ENCODE measurements around the gene DNAH14.
"Not testable (repeated sequence)": the region's sequence is repeated elsewhere in the genome, so short reads cannot be mapped to it uniquely, and the experiment has no call there.

Gene DNAH14

DNA sequence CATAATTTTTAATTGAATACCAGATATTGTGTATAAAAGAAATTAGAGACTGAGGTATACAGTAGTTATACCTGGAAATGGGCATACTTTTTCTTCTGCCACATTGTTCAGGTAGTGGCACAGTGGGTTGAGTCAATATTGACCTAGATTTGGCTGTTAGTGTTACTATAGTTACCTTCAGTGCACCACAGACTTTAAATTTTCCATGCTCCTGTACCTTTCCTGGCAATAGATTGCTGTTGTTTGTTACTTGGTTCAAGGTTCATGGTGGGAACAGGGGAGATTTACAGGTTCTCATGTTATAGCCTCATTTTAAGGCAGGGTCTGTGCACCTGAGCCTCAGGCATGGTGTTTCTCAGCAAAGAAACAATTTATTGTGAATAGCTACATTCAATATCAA lies 279.7 kb downstream of the DNAH14 start:
- no peak overlapping the region for H3K4me3 ChIP-seq (ENCODE audit: low read depth, low read length)
- TF ChIP-seq, protein P1, sequence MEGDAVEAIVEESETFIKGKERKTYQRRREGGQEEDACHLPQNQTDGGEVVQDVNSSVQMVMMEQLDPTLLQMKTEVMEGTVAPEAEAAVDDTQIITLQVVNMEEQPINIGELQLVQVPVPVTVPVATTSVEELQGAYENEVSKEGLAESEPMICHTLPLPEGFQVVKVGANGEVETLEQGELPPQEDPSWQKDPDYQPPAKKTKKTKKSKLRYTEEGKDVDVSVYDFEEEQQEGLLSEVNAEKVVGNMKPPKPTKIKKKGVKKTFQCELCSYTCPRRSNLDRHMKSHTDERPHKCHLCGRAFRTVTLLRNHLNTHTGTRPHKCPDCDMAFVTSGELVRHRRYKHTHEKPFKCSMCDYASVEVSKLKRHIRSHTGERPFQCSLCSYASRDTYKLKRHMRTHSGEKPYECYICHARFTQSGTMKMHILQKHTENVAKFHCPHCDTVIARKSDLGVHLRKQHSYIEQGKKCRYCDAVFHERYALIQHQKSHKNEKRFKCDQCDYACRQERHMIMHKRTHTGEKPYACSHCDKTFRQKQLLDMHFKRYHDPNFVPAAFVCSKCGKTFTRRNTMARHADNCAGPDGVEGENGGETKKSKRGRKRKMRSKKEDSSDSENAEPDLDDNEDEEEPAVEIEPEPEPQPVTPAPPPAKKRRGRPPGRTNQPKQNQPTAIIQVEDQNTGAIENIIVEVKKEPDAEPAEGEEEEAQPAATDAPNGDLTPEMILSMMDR (IDR thresholded peaks at IDR 0.05; ENCODE audit: low read depth, low read length, missing control alignments): no peak
- DNase-seq (ENCODE audit: low read depth): no peak
- in situ Hi-C loops (cut with HindIII; ENCODE audit: low sequenced_read_pairs): no loop called here

DNA sequence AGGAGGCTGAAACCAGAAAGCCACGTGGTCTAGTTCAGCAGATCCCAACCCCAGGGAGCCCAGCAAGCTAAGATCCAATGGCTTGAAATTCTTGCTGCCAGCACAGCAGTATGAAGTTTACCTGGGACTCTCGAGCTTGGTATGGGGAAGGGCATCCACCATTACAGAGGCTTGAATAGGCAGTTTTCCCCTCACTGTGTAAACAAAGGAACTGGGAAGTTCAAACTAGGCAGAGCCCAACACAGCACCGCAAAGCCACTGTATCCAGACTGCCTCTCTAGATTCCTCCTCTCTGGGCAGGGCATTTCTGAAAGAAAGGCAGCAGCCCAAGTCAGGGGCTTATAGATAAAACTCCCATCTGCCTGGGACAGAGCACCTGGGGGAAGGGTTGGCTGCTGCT lies 280.7 kb downstream of the DNAH14 start:
- in situ Hi-C loops (cut with HindIII; ENCODE audit: low sequenced_read_pairs); H3K4me3 ChIP-seq (ENCODE audit: low read depth, low read length); DNase-seq (ENCODE audit: low read depth): not testable (repeated sequence)

DNA sequence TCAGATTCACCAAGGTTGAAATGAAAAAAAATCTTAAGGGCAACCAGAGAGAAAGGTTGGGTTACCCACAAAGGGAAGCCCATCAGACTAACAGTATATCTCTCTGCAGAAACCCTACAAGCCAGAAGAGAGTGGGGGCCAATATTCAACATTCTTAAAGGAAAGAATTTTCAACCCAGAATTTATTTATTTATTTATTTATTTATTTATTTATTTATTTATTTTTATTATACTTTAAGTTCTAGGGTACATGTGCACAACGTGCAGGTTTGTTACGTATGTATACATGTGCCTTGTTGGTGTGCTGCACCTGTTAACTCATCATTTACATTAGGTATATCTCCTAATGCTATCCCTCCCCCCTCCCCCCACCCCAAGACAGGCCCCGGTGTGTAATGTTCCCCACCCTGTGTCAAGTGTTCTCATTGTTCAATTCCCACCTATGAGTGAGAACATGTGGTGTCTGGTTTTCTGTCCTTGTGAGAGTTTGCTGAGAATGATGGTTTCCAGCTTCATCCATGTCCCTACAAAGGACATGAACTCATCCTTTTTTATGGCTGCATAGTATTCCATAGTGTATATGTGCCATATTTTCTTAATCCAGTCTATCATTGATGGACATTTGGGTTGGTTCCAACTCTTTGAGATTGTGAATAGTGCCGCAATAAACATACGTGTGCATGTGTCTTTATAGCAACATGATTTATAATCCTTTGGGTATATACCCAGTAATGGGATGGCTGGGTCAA lies 282.4 kb downstream of the DNAH14 start:
- DNase-seq (ENCODE audit: low read depth); in situ Hi-C loops (cut with HindIII; ENCODE audit: low sequenced_read_pairs); H3K4me3 ChIP-seq (ENCODE audit: low read depth, low read length): not testable (repeated sequence)

DNA sequence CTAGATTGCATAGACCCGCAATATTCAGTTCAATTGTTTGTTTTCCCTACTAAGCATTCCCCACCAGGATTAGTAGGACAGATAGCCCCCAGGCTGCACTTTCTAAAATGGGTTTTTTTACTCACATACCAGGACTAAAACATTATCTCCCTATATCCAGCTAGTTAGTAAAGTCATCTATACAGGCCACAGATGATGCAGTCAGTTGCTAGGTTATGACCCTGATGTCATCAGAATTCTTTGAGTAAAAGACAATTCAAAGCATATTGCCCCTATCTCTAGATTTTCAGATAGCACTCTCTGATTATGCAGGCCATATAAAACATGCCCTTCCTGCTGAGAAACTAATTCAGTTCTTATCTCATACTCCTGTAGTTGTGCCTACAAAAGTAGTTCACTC lies 294.8 kb downstream of the DNAH14 start:
- no peak overlapping the region for H3K4me3 ChIP-seq (ENCODE audit: low read depth, low read length)
- in situ Hi-C loops (cut with HindIII; ENCODE audit: low sequenced_read_pairs): no loop called here
- TF ChIP-seq, protein P1 (IDR thresholded peaks at IDR 0.05; ENCODE audit: low read depth, low read length, missing control alignments): no peak
- DNase-seq (ENCODE audit: low read depth): no peak

DNA sequence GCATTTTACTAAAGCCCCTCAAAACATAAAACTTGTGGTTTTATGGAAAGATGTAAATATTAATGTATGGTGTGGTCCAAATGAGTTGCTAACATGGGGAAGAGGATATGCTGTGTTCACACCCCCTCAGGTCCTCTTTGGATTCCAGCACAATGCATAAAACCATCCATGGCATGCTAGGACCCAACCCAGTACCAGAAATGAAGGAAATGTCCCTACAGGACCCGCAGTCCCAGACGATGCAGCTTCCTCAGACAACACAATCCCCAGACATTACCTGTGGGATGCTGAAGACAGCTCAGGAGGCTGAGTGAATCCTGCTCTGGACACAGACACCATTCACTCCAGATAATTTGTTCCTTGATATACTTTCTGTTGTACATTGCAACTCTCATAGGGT lies 296.2 kb downstream of the DNAH14 start:
- no peak for DNase-seq (ENCODE audit: low read depth)

DNA sequence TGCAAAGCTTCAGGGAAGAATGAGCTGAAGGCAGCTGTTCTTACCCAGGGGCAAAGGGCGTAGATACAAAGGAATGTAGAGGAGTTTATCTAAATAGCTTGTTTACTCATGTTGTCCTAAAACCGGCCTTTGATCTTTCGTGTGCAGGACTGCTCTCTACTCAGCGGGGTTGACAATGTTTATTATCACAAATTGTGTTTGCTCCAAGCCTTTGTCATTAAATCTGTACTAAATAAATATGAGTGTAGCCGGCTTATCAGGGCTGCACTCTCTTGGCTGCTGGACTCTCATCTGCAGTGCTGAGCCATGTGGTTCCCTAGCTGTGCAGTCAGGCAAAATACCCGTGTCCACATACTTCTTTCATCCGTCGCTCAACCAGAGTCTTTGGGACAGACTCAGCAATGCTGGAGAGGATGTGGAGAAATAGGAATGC lies 299.4 kb downstream of the DNAH14 start:
- no peak for DNase-seq (ENCODE audit: low read depth)
- TF ChIP-seq, protein P1 (IDR thresholded peaks at IDR 0.05; ENCODE audit: low read depth, low read length, missing control alignments): no peak
- in situ Hi-C loops (cut with HindIII; ENCODE audit: low sequenced_read_pairs): no loop called here
- no peak overlapping the region for H3K4me3 ChIP-seq (ENCODE audit: low read depth, low read length)

More for the DNA sequence above, 296.2 kb downstream of the DNAH14 start:
- no peak overlapping the region for H3K4me3 ChIP-seq (ENCODE audit: low read depth, low read length)
- in situ Hi-C loops (cut with HindIII; ENCODE audit: low sequenced_read_pairs): no loop called here
- TF ChIP-seq, protein P1 (IDR thresholded peaks at IDR 0.05; ENCODE audit: low read depth, low read length, missing control alignments): no peak

DNA sequence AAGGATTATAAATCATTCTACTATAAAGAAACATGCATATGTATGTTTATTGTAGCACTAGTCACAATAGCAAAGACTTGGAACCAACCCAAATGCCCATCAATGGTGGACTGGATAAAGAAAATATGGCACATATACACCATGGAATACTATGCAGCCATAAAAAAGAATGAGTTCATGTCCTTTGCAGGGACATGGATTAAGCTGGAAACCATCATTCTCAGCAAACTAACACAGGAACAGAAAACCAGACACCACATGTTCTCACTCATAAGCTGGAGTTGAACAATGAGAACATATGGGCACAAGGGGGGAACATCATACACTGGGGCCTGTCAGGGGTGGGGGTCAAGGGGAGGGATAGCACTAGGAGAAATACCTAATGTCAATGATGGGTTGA lies 300.0 kb downstream of the DNAH14 start:
- in situ Hi-C loops (cut with HindIII; ENCODE audit: low sequenced_read_pairs): not testable (repeated sequence)

DNA sequence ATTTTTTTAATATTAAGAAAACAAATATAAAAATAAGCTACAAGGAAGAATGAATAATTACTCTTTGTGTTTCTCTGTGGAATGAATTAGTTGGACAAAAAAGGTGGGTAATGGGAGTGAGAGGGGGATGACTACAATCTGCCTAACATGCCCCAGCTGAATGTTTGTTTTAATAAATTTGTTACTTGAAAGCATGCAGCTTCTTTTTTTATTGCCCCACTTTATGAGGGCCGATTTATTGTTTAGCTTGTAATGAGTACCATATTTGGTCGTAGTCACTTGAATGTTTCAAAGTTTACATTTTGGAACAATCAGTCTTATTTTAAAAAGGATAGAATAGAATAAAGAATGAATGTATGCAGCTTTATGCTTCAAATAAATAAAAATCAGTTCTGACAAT lies 301.0 kb downstream of the DNAH14 start:
- H3K4me3 ChIP-seq (ENCODE audit: low read depth, low read length): no peak overlapping the region
- in situ Hi-C loops (cut with HindIII; ENCODE audit: low sequenced_read_pairs): no loop called here
- TF ChIP-seq, protein P1 (IDR thresholded peaks at IDR 0.05; ENCODE audit: low read depth, low read length, missing control alignments): no peak
- no peak for DNase-seq (ENCODE audit: low read depth)

More for the DNA sequence above, 300.0 kb downstream of the DNAH14 start:
- not testable (repeated sequence) for DNase-seq (ENCODE audit: low read depth); H3K4me3 ChIP-seq (ENCODE audit: low read depth, low read length)

DNA sequence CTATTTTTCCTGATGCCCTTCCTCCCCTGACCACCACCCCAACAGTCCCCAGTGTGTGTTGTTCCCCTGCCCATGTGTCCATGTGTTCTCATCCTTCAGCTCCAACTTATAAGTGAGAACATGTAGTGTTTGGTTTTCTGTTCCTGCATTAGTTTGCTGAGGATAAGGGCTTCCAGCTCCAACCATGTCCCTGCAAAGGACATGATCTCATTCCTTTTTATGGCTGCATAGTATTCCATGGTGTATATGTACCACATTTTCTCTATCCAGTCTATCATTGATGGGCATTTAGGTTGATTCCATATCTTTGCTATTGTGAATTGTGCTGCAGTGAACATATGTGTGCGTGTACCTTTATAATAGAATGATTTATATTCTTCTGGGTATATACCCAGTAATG lies 303.5 kb downstream of the DNAH14 start:
- in situ Hi-C loops (cut with HindIII; ENCODE audit: low sequenced_read_pairs); DNase-seq (ENCODE audit: low read depth); H3K4me3 ChIP-seq (ENCODE audit: low read depth, low read length): not testable (repeated sequence)

All from astrocyte of the cerebellum (primary cell).